Right lobe of liver (tissue), 4 donors: ENCODE results near the gene AKTIP.

ENCODE experiments used
- POLR2A ChIP-seq: fragments of 450-650 bp; IDR thresholded peaks from one replicate; pipeline ENCODE4 v1.6.1; 2017; ENCODE audit warnings: antibody characterized with exemption, mild to moderate bottlenecking
- TF ChIP-seq, protein P1 (sequence below), 4 donors: fragments of 200-600 bp in 3 of 4; fragments of 450-650 bp in 1 of 4; IDR thresholded peaks; one replicate each; pipeline versions ENCODE4 v1.5.1 to v1.8.0; 2016 to 2022; ENCODE audit warnings: antibody characterized with exemption in 4 of 4, mild to moderate bottlenecking in 2 of 4
- donor health status: DM: no; HTN: no; CAD: no.
- donor health status: DM: no; HTN: no; CAD: no.
- donor health status: DM: no; HTN: yes; CAD: no.

DNA sequence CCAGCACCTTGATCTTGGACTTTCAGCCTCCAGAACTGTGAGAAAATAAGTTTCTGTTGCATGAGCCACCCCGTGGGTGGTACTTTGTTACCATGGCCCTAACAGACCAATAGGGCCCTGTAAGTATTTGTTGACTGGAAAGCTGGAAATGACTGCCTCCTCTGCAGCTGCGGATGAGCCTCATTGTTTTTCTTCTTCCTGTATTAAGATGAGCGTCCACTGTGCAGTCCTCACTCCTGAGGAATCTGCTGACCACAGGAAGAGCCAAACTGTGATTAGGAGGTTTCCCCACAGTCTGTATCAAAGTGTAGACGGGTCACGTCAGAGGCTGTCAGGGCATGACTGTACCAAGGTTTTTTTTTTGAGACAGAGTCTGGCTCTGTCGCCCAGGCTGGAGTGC lies 12.2 kb upstream of the AKTIP start:
- TF ChIP-seq, protein P1, sequence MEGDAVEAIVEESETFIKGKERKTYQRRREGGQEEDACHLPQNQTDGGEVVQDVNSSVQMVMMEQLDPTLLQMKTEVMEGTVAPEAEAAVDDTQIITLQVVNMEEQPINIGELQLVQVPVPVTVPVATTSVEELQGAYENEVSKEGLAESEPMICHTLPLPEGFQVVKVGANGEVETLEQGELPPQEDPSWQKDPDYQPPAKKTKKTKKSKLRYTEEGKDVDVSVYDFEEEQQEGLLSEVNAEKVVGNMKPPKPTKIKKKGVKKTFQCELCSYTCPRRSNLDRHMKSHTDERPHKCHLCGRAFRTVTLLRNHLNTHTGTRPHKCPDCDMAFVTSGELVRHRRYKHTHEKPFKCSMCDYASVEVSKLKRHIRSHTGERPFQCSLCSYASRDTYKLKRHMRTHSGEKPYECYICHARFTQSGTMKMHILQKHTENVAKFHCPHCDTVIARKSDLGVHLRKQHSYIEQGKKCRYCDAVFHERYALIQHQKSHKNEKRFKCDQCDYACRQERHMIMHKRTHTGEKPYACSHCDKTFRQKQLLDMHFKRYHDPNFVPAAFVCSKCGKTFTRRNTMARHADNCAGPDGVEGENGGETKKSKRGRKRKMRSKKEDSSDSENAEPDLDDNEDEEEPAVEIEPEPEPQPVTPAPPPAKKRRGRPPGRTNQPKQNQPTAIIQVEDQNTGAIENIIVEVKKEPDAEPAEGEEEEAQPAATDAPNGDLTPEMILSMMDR (IDR thresholded peaks at IDR 0.05), result no peak
- TF ChIP-seq POLR2A, result no peak
